Astrocyte of the spinal cord (primary cell): ENCODE measurements around the gene YBX1.

Experiments
- DNase-seq: peaks from one replicate; pipeline ENCODE4 v3.0.0; 2011; ENCODE audit warnings: low read depth, low spot score
- H3K4me3 ChIP-seq: 2 replicates; pipeline ENCODE4 v1.5.1; 2011; ENCODE audit warnings: low read depth, mild to moderate bottlenecking, low read length, moderate library complexity
- CTCF ChIP-seq: IDR thresholded peaks from 2 replicates; pipeline ENCODE4 v1.5.1; 2012; ENCODE audit warnings: low read depth, mild to moderate bottlenecking, low read length, inconsistent platforms
- in situ Hi-C: cut with HindIII; loops from 2 replicates; pipeline ENCODE4 v1.10.0; 2017; ENCODE audit warnings: low sequenced_read_pairs

The YBX1 gene

GRCh38 chr1:42742141-42742540 is 59.9 kb downstream of the YBX1 start:
- no peak for TF ChIP-seq CTCF
- H3K4me3 ChIP-seq = no peak overlapping the region
- in situ Hi-C loops = no loop called here
- no peak for DNase-seq

- DNase-seq = no peak
- in situ Hi-C loops = no loop called here
- no peak for TF ChIP-seq CTCF
Measured at GRCh38 chr1:42742617-42743316, 60.5 kb downstream of the YBX1 start.

GRCh38 chr1:42743317-42744147 is 61.3 kb downstream of the YBX1 start:
- in situ Hi-C loops = no loop called here
- H3K4me3 ChIP-seq = no peak overlapping the region
- TF ChIP-seq CTCF = no peak
- DNase-seq = no peak

More at GRCh38 chr1:42742617-42743316, 60.5 kb downstream of the YBX1 start:
- no peak overlapping the region for H3K4me3 ChIP-seq

- no peak for TF ChIP-seq CTCF
- no peak for DNase-seq
- in situ Hi-C loops = no loop called here
- H3K4me3 ChIP-seq = no peak overlapping the region
Measured at GRCh38 chr1:42744148-42744413, 61.9 kb downstream of the YBX1 start.

- H3K4me3 ChIP-seq = no peak overlapping the region
- TF ChIP-seq CTCF = no peak
- DNase-seq = no peak
- in situ Hi-C loops = no loop called here
Measured at GRCh38 chr1:42745851-42746250, 63.6 kb downstream of the YBX1 start.

- TF ChIP-seq CTCF = no peak
Measured at GRCh38 chr1:42746436-42747105, 64.4 kb downstream of the YBX1 start.

More at GRCh38 chr1:42746436-42747105, 64.4 kb downstream of the YBX1 start:
- no peak for DNase-seq
- in situ Hi-C loops = no loop called here
- no peak overlapping the region for H3K4me3 ChIP-seq
